PFSK-1 (cell line): ENCODE measurements around the gene SNX10. TPM values are rescaled to one million over a fixed set of nuclear protein-coding genes. Genes with fewer than 3 reads are reported as not detected.

Experiments
- FOXP2 ChIP-seq: optimal IDR thresholded peaks from 2 replicates; pipeline ENCODE3; 2011; ENCODE audit warnings: borderline replicate concordance, control low read depth, inconsistent platforms; ENCODE audit not compliant: insufficient read depth; ENCODE audit errors: extremely low read length, extremely low read depth
- POLR2AphosphoS5 ChIP-seq: IDR thresholded peaks from 2 replicates; pipeline ENCODE4 v1.6.1; 2012; ENCODE audit warnings: low read depth, mild to moderate bottlenecking, control low read depth, low read length, moderate library complexity
- SIN3A ChIP-seq: IDR thresholded peaks from 2 replicates; pipeline ENCODE4 v1.6.1; 2012; ENCODE audit warnings: mild to moderate bottlenecking, low read length, moderate library complexity, borderline replicate concordance; ENCODE audit not compliant: insufficient read depth
- TAF1 ChIP-seq: IDR thresholded peaks from 2 replicates; pipeline ENCODE4 v1.6.1; 2012; ENCODE audit warnings: low read length, control low read depth, borderline replicate concordance; ENCODE audit not compliant: insufficient read depth
- polyA plus RNA-seq: library from polyadenylated mRNA; unstranded; fragments of >200 nt; gene quantifications from one replicate; pipeline ENCODE4 v1.2.1, GENCODE V29; 2012; ENCODE audit warnings: low read depth, missing spikeins; ENCODE audit not compliant: insufficient read length
- TF ChIP-seq, protein P1 (sequence below), 2 experiments: IDR thresholded peaks; 2 replicates each; pipeline versions ENCODE4 v1.6.1 to v1.8.0; 2011 to 2012; ENCODE audit warnings: low read depth in 2 of 2, low read length in 2 of 2, control low read depth in 1 of 2, inconsistent platforms in 1 of 2, mild to moderate bottlenecking in 1 of 2, moderate library complexity in 1 of 2; ENCODE audit not compliant: insufficient read depth in 1 of 2

The SNX10 gene, protein sequence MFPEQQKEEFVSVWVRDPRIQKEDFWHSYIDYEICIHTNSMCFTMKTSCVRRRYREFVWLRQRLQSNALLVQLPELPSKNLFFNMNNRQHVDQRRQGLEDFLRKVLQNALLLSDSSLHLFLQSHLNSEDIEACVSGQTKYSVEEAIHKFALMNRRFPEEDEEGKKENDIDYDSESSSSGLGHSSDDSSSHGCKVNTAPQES
- polyA plus RNA-seq: 1.3 TPM

DNA sequence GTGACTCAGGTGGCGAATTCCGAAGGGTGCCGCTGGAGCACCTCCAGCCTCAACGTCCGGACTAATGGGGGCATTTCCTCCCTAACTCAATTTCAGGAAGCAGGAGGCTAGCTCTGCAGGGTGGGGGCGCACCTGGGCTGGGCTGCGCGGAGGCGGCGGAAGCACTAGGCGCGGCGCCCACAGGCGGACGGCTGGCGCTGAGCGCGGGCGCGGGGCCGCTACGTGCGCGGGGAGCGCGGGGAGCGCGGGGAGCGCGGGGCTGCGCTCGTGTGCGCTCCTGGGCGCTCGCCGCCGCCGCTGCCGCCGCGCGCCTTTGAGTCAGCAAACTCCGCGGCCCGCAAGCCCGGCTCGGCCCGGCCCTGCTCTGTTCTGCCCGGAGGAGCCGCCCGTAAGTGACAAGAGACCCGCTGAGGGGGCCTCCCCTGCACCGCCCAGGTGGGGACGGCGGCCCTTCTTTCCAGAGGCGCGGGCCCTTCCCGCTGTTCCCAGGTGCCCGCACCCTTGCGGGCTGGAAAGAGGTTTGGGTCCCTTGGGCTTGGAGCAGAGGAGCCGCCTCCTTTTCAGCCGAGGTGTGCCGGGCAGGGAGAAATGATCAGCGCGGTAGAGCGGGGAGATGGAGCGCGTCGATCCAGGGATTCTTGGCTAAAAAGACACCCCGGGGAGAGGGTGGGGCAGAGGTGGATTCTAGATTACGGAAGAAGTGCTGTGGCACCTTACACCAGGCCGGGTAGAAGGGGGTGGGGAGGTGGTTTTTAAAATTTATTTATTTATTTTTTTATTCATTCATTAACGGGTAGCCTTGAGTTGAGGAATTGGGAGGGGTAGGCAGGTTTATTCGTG lies at the start of gene SNX10:
Gene SNX10 (plus strand): TSS at position 164 of the 840 bp plus-strand sequence. CDS start 54,581 bp downstream, outside the sequence.
- TF ChIP-seq FOXP2 (peak; percentile 46), SIN3A (no peak)

DNA sequence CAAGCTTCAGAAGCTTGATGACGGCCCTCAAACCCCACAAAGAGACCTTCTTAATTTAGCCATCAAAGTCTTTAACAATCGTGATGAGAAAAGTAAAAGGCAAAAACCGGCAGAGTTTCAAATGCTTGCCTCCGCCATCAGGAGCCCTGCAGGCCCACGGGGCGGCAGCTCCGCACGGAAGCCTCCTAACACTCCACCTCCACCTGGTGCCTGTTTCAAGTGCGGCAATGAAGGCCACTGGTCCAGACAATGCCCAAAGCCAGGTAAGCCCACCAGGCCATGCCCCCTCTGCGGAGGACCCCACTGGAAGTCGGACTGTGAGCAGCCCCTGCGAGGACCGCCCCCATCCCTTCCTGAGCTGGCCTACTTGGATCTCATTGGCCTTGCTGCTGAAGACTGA lies 46.5 kb upstream of the SNX10 start:
- TF ChIP-seq, protein P1, sequence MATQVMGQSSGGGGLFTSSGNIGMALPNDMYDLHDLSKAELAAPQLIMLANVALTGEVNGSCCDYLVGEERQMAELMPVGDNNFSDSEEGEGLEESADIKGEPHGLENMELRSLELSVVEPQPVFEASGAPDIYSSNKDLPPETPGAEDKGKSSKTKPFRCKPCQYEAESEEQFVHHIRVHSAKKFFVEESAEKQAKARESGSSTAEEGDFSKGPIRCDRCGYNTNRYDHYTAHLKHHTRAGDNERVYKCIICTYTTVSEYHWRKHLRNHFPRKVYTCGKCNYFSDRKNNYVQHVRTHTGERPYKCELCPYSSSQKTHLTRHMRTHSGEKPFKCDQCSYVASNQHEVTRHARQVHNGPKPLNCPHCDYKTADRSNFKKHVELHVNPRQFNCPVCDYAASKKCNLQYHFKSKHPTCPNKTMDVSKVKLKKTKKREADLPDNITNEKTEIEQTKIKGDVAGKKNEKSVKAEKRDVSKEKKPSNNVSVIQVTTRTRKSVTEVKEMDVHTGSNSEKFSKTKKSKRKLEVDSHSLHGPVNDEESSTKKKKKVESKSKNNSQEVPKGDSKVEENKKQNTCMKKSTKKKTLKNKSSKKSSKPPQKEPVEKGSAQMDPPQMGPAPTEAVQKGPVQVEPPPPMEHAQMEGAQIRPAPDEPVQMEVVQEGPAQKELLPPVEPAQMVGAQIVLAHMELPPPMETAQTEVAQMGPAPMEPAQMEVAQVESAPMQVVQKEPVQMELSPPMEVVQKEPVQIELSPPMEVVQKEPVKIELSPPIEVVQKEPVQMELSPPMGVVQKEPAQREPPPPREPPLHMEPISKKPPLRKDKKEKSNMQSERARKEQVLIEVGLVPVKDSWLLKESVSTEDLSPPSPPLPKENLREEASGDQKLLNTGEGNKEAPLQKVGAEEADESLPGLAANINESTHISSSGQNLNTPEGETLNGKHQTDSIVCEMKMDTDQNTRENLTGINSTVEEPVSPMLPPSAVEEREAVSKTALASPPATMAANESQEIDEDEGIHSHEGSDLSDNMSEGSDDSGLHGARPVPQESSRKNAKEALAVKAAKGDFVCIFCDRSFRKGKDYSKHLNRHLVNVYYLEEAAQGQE (IDR thresholded peaks at IDR 0.05; ENCODE audit: insufficient read depth in 1 of 2, low read depth in 2 of 2, low read length in 2 of 2): no peak
- no peak for TF ChIP-seq TAF1
- TF ChIP-seq POLR2AphosphoS5: no peak
- TF ChIP-seq SIN3A: no peak

DNA sequence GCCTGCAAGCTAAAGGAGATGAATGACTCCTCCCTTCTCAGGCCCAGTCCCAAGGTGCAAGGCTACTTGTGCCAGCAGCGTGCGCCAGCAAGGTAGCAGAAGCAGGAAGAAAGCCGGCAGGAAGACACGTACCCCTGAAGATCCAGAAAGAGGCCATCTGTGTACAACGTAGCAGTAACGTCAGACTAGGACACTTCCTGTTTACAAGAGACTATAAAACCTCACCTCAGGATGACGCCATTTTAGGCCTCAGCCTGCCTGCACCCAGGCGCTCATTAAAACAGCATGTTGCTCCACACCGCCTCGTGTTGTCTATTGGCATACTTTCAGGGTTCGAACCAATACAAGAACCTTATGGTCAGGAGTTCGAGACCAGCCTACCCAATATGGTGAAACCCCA lies 41.4 kb upstream of the SNX10 start:
- TF ChIP-seq SIN3A (no peak), POLR2AphosphoS5 (no peak), FOXP2 (no peak), TAF1 (no peak)
- TF ChIP-seq, protein P1 (IDR thresholded peaks at IDR 0.05; ENCODE audit: insufficient read depth in 1 of 2, low read depth in 2 of 2, low read length in 2 of 2): no peak

DNA sequence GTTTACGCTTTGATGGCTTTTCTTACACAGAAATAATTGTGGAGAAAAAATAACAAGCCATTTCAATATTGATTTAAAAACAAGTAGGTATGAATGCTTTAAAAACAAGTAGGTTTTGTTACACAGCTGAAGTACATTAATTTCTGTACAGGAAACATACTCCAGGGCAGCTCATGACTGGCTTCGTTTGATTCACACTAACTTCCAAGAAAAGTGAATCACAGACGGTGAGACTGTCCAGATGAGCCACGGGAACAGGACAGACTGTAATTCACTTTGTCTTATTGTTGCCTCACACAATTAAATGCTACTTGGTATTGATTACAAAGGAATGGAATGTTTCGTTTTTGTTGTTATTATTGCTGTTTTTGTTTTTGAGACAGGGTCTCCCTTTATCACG lies 26.6 kb upstream of the SNX10 start:
- no peak for TF ChIP-seq POLR2AphosphoS5
- TF ChIP-seq FOXP2: no peak
- TF ChIP-seq, protein P1 (IDR thresholded peaks at IDR 0.05; ENCODE audit: insufficient read depth in 1 of 2, low read depth in 2 of 2, low read length in 2 of 2): no peak
- no peak for TF ChIP-seq SIN3A
- no peak for TF ChIP-seq TAF1

DNA sequence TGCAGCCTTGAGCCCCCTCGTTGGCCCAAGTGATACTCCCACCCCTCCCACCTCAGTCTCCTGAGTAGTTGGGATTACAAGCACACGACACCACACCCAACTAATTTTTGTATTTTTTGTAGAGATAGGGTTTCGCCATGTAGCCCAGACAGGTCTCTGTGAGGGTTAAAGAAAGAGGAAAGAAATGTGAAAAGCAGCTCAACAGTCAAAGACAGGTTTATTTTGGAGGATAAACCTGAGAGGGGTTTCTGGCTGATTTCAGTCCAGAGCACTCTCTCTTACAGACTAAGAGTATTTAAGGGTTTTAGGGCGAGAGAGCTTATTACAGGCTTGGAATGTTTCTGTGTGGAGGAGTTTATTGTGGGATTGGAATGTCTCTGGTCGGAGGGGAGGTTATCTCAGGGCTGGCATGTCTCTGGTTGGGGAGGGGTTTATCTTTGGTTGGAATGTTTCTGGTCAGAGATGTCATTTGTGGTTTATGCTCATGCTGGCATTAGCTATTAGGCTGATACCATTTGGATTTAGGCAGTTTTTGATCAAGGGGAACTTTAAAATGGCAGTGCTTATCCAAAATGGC lies 26.1 kb upstream of the SNX10 start:
- no peak for TF ChIP-seq SIN3A
- no peak for TF ChIP-seq TAF1
- TF ChIP-seq, protein P1 (IDR thresholded peaks at IDR 0.05; ENCODE audit: insufficient read depth in 1 of 2, low read depth in 2 of 2, low read length in 2 of 2): no peak
- no peak for TF ChIP-seq POLR2AphosphoS5
- TF ChIP-seq FOXP2: no peak
